K562 (cell line): ENCODE data around the gene IRF2BP1. TPM values are rescaled to one million over a fixed set of nuclear protein-coding genes. Genes with fewer than 3 reads are reported as not detected.

Experiments used
- ARHGAP35 ChIP-seq: fragments of 450-650 bp; IDR thresholded peaks from 2 replicates; pipeline ENCODE4 v1.6.1; 2018; ENCODE audit not compliant: partially characterized antibody
- CBX3 ChIP-seq, 2 experiments: IDR thresholded peaks; 1 replicate in 1 of 2; 2 replicates in 1 of 2; pipeline ENCODE4 v1.6.1; 2012; ENCODE audit warnings: inconsistent platforms in 2 of 2, low read length in 2 of 2, borderline replicate concordance in 1 of 2, control low read depth in 1 of 2
- FOXK1 ChIP-seq: sonication (generic); formaldehyde crosslinking; IDR thresholded peaks from 2 replicates; pipeline ENCODE4 v1.8.0; 2022; ENCODE audit warnings: missing genetic modification reagents, mild to moderate bottlenecking, borderline replicate concordance
- KLF16 ChIP-seq: IDR thresholded peaks from 2 replicates; pipeline ENCODE4 v1.6.1; 2016; ENCODE audit warnings: antibody characterized with exemption
- NFATC3 ChIP-seq: fragments of 450-650 bp; IDR thresholded peaks from 2 replicates; pipeline ENCODE4 v1.6.1; 2017; ENCODE audit warnings: mild to moderate bottlenecking
- NFIX ChIP-seq: fragments of 250-450 bp; sonication (Bioruptor Pico); IDR thresholded peaks from 2 replicates; pipeline ENCODE4 v1.4.0; 2020; ENCODE audit warnings: low read depth, mild to moderate bottlenecking, moderate library complexity
- SUPT5H ChIP-seq: fragments of 450-650 bp; IDR thresholded peaks from 2 replicates; pipeline ENCODE4 v1.6.1; 2016
- ZNF133 ChIP-seq: fragments of 250-450 bp; sonication (Bioruptor Pico); IDR thresholded peaks from 2 replicates; pipeline ENCODE4 v1.4.0; 2020; ENCODE audit warnings: mild to moderate bottlenecking
- ZNF589 ChIP-seq: fragments of 200-800 bp; sonication (Bioruptor generic); IDR thresholded peaks from 2 replicates; pipeline ENCODE4 v1.6.1; 2016; ENCODE audit warnings: low read depth, missing genetic modification characterization, missing compliant biosample characterization
- ZSCAN29 ChIP-seq: fragments of 450-650 bp; IDR thresholded peaks from 2 replicates; pipeline ENCODE4 v1.6.1; 2017
- polyA plus RNA-seq, 8 experiments: library from polyadenylated mRNA; depleted of rRNA in 4 of 8; stranded (reverse) in 5 of 8; unstranded in 3 of 8; fragments of >200 nt; fragmentation: Nextera tagmentation in 2 of 8; fragmentation: Illumina TruSeq in 1 of 8; extraction: Ambion mirVana in 2 of 8; extraction: Trizol in 1 of 8; gene quantifications; 2 replicates each; pipeline versions ENCODE4 v1.2.1 to v1.2.3, GENCODE V29; 2011 to 2014; ENCODE audit warnings: inconsistent platforms in 1 of 8, missing spikeins in 1 of 8
- total RNA-seq, 7 experiments: library from RNA; depleted of rRNA in 6 of 7; stranded (reverse); fragments of >200 nt in 6 of 7; fragmentation: Illumina TruSeq in 2 of 7; extraction: Trizol in 2 of 7; gene quantifications; 2 replicates each; pipeline versions ENCODE4 v1.2.1 to v1.2.3, GENCODE V29; 2011 to 2021; ENCODE audit warnings: low replicate concordance in 1 of 7
- TF ChIP-seq, protein P1 (sequence below): conservative IDR thresholded peaks from 2 replicates; pipeline ENCODE4 v1.6.1; 2011; ENCODE audit warnings: low read depth, mild to moderate bottlenecking, low read length; ENCODE audit not compliant: control insufficient read depth
- TF ChIP-seq, protein P2 (sequence below): sonication (generic); formaldehyde crosslinking; IDR thresholded peaks from 2 replicates; pipeline ENCODE4 v1.8.1; 2023; ENCODE audit warnings: mild to moderate bottlenecking, missing genetic modification reagents, moderate library complexity
- TF ChIP-seq, protein P3 (sequence below), 2 experiments: fragments of 450-650 bp in 1 of 2; sonication (generic) in 1 of 2; formaldehyde crosslinking in 1 of 2; IDR thresholded peaks; 2 replicates each; pipeline versions ENCODE4 v1.7.1 to v1.9.0; 2016 to 2022; ENCODE audit warnings: inconsistent platforms in 1 of 2, mild to moderate bottlenecking in 1 of 2, missing genetic modification reagents in 1 of 2
- TF ChIP-seq, protein P4 (sequence below): sonication (generic); formaldehyde crosslinking; IDR thresholded peaks from 2 replicates; pipeline ENCODE4 v1.8.1; 2023; ENCODE audit warnings: mild to moderate bottlenecking, missing genetic modification reagents

The IRF2BP1 gene
- total and polyA plus RNA-seq, 9 of the 15 experiments (the other 6 are each of a cell fraction or from before 2014, with no cell fraction given) = 0.61 to 35.9 (median 3.5) TPM

DNA sequence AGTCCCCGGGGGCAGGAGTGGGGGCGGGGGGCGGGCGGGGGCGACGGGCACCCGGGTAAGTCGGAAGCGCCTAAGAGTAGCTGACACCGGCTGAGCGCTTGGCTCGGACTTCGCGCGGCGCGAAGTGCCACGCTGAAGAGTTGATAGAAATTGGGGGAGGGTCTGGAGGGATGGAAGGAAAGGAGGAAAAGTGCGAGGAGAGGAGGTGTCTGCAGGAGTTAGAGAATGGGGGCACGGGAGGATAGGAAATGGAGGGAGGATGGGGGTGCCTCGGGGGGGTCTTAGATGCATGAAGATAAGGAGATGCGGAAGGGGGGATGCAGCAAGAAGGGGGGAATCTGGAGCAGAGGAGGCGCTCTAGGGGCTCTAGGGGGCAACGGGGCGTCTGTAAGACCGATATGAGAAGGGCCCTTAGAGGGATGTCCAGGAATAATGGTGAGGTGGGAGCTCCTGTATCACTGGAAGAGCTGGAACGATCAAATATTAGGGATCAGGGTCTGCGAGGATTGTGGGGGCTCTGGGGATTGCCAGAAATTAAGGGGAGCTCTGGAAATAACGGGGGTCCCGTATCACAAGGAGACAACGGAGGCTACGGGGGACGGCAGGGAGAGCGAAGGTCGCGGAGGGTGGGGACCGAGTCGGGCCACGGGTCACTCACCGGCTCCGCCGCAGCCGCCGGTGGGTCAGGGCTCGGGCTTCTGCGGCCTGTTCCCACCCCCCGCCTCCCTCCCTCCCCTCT is 16.1 kb upstream of the IRF2BP1 start, which contains the start of gene MYPOP (continued):
- TF ChIP-seq ZNF133 (CRISPR knock-in tag) = no peak
- TF ChIP-seq, protein P1, sequence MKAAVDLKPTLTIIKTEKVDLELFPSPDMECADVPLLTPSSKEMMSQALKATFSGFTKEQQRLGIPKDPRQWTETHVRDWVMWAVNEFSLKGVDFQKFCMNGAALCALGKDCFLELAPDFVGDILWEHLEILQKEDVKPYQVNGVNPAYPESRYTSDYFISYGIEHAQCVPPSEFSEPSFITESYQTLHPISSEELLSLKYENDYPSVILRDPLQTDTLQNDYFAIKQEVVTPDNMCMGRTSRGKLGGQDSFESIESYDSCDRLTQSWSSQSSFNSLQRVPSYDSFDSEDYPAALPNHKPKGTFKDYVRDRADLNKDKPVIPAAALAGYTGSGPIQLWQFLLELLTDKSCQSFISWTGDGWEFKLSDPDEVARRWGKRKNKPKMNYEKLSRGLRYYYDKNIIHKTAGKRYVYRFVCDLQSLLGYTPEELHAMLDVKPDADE = peak; percentile 48; the same call in 1 of the 2 replicates
- TF ChIP-seq SUPT5H = no peak; the same call in 1 of the 2 replicates
- 0 out of 2 replicates have a peak, but pooled peaks have one; percentile 51 for TF ChIP-seq FOXK1 (CRISPR knock-in tag)
- TF ChIP-seq, protein P2, sequence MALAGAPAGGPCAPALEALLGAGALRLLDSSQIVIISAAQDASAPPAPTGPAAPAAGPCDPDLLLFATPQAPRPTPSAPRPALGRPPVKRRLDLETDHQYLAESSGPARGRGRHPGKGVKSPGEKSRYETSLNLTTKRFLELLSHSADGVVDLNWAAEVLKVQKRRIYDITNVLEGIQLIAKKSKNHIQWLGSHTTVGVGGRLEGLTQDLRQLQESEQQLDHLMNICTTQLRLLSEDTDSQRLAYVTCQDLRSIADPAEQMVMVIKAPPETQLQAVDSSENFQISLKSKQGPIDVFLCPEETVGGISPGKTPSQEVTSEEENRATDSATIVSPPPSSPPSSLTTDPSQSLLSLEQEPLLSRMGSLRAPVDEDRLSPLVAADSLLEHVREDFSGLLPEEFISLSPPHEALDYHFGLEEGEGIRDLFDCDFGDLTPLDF (CRISPR knock-in tag) = no peak
- no peak for TF ChIP-seq NFIX
- no peak for TF ChIP-seq ZNF589 (CRISPR knock-in tag)
- TF ChIP-seq NFATC3 = no peak
- TF ChIP-seq, protein P3, sequence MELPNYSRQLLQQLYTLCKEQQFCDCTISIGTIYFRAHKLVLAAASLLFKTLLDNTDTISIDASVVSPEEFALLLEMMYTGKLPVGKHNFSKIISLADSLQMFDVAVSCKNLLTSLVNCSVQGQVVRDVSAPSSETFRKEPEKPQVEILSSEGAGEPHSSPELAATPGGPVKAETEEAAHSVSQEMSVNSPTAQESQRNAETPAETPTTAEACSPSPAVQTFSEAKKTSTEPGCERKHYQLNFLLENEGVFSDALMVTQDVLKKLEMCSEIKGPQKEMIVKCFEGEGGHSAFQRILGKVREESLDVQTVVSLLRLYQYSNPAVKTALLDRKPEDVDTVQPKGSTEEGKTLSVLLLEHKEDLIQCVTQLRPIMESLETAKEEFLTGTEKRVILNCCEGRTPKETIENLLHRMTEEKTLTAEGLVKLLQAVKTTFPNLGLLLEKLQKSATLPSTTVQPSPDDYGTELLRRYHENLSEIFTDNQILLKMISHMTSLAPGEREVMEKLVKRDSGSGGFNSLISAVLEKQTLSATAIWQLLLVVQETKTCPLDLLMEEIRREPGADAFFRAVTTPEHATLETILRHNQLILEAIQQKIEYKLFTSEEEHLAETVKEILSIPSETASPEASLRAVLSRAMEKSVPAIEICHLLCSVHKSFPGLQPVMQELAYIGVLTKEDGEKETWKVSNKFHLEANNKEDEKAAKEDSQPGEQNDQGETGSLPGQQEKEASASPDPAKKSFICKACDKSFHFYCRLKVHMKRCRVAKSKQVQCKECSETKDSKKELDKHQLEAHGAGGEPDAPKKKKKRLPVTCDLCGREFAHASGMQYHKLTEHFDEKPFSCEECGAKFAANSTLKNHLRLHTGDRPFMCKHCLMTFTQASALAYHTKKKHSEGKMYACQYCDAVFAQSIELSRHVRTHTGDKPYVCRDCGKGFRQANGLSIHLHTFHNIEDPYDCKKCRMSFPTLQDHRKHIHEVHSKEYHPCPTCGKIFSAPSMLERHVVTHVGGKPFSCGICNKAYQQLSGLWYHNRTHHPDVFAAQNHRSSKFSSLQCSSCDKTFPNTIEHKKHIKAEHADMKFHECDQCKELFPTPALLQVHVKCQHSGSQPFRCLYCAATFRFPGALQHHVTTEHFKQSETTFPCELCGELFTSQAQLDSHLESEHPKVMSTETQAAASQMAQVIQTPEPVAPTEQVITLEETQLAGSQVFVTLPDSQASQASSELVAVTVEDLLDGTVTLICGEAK (IDR thresholded peaks at IDR 0.05) = peak; percentile 63
- TF ChIP-seq, protein P3 (CRISPR knock-in tag; IDR thresholded peaks at IDR 0.05) = no peak
- no peak for TF ChIP-seq CBX3 (IDR thresholded peaks at IDR 0.05; ENCODE audit: borderline replicate concordance in 1 of 2, low read length in 2 of 2)
- TF ChIP-seq, protein P4, sequence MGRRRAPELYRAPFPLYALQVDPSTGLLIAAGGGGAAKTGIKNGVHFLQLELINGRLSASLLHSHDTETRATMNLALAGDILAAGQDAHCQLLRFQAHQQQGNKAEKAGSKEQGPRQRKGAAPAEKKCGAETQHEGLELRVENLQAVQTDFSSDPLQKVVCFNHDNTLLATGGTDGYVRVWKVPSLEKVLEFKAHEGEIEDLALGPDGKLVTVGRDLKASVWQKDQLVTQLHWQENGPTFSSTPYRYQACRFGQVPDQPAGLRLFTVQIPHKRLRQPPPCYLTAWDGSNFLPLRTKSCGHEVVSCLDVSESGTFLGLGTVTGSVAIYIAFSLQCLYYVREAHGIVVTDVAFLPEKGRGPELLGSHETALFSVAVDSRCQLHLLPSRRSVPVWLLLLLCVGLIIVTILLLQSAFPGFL (CRISPR knock-in tag) = no peak
- TF ChIP-seq ZSCAN29 = no peak
- TF ChIP-seq ARHGAP35 = no peak
- TF ChIP-seq KLF16 = no peak
